ENCODE data around the gene CNKSR2.

Gene CNKSR2

GRCh38 chrX:21683941-21684340 is 309.7 kb downstream of the CNKSR2 start:
- no peak for DNase-seq

GRCh38 chrX:21691512-21692018 is 317.3 kb downstream of the CNKSR2 start:
- no peak for DNase-seq

GRCh38 chrX:21698272-21698671 is 324.1 kb downstream of the CNKSR2 start:
- no peak for DNase-seq

- DNase-seq, result no peak
These were observed 324.9 kb downstream of the CNKSR2 start for GRCh38 chrX:21699136-21699535.

GRCh38 chrX:21700275-21700674 is 326.1 kb downstream of the CNKSR2 start:
- DNase-seq, result no peak

GRCh38 chrX:21700967-21701366 is 326.7 kb downstream of the CNKSR2 start:
- DNase-seq, result no peak

- DNase-seq, result no peak
These were observed 328.5 kb downstream of the CNKSR2 start for GRCh38 chrX:21702725-21703124.
